ENCODE results near the gene HIP1R. TPM values are rescaled to one million over a fixed set of nuclear protein-coding genes. Genes with fewer than 3 reads are reported as not detected.
A peak's percentile ranks its signal among the peaks of the same experiment; 100 is the strongest.

The HIP1R gene
- total RNA-seq, 1 donor from 2014 or later = 86.5 TPM

GRCh38 chr12:122836027-122836921, 1.0 kb downstream of the HIP1R start:
- no peak for DNase-seq (ENCODE audit: low read depth)
- no peaks in the 10 kb centered on the region for H3K36me3 ChIP-seq (ENCODE audit: control insufficient read depth, insufficient read depth, low read length)
- H3K4me3 ChIP-seq (ENCODE audit: low read depth, low read length) = peak overlapping the region; percentile 78
- H3K27me3 ChIP-seq (ENCODE audit: control insufficient read depth, insufficient read depth, low read length) = no peaks in the 10 kb centered on the region
- no peak for TF ChIP-seq CTCF (IDR thresholded peaks at IDR 0.05; ENCODE audit: insufficient read depth, low read length, poor library complexity, severe bottlenecking)

GRCh38 chr12:122837306-122838265, 2.3 kb downstream of the HIP1R start:
- no peak for TF ChIP-seq CTCF (IDR thresholded peaks at IDR 0.05; ENCODE audit: insufficient read depth, low read length, poor library complexity, severe bottlenecking)

GRCh38 chr12:122838841-122839240, 3.6 kb downstream of the HIP1R start:
- TF ChIP-seq CTCF (IDR thresholded peaks at IDR 0.05; ENCODE audit: insufficient read depth, low read length, poor library complexity, severe bottlenecking) = no peak
- Histone ChIP-seq H3K4me3 (ENCODE audit: low read depth, low read length) (no peak overlapping the region), H3K36me3 (ENCODE audit: control insufficient read depth, insufficient read depth, low read length) (no peaks in the 10 kb centered on the region), H3K27me3 (ENCODE audit: control insufficient read depth, insufficient read depth, low read length) (no peaks in the 10 kb centered on the region)
- DNase-seq (ENCODE audit: low read depth) = no peak

More at GRCh38 chr12:122837306-122838265, 2.3 kb downstream of the HIP1R start:
- no peak overlapping the region for H3K4me3 ChIP-seq (ENCODE audit: low read depth, low read length)
- H3K36me3 ChIP-seq (ENCODE audit: control insufficient read depth, insufficient read depth, low read length) = no peaks in the 10 kb centered on the region
- DNase-seq (ENCODE audit: low read depth) = no peak
- H3K27me3 ChIP-seq (ENCODE audit: control insufficient read depth, insufficient read depth, low read length) = no peaks in the 10 kb centered on the region

- no peak for DNase-seq (ENCODE audit: low read depth)
- Histone ChIP-seq H3K36me3 (ENCODE audit: control insufficient read depth, insufficient read depth, low read length) (no peaks in the 10 kb centered on the region), H3K4me3 (ENCODE audit: low read depth, low read length) (no peak overlapping the region), H3K27me3 (ENCODE audit: control insufficient read depth, insufficient read depth, low read length) (no peaks in the 10 kb centered on the region)
- TF ChIP-seq CTCF (IDR thresholded peaks at IDR 0.05; ENCODE audit: insufficient read depth, low read length, poor library complexity, severe bottlenecking) = no peak
Observed at GRCh38 chr12:122839907-122840554, 4.8 kb downstream of the HIP1R start.

GRCh38 chr12:122840580-122841513, 5.6 kb downstream of the HIP1R start:
- Histone ChIP-seq H3K4me3 (ENCODE audit: low read depth, low read length) (no peak overlapping the region), H3K27me3 (ENCODE audit: control insufficient read depth, insufficient read depth, low read length) (no peaks in the 10 kb centered on the region), H3K36me3 (ENCODE audit: control insufficient read depth, insufficient read depth, low read length) (no peaks in the 10 kb centered on the region)
- DNase-seq (ENCODE audit: low read depth) = no peak
- TF ChIP-seq CTCF (IDR thresholded peaks at IDR 0.05; ENCODE audit: insufficient read depth, low read length, poor library complexity, severe bottlenecking) = no peak
